HepG2 (cell line): ENCODE data around the gene SP5. TPM values are rescaled to one million over a fixed set of nuclear protein-coding genes. Genes with fewer than 3 reads are reported as not detected.
"Not testable (repeated sequence)": the region's sequence is repeated elsewhere in the genome, so short reads cannot be mapped to it uniquely, and the experiment has no call there.

Experiments used
- ATAC-seq: fragments of 200-7000 bp; cut with Tn5 transposase; 3 replicates; pipeline ENCODE4 v1.9.1; 2020; ENCODE audit warnings: mild to moderate bottlenecking, moderate library complexity
- BruUV-seq: library from RNA; stranded (reverse); fragments of 400-500 nt; replicated peaks from 2 replicates; lab custom pipeline; 2021; lab: Mats Ljungman, UMichigan
- CTCF ChIA-PET: fragments of 300-600 bp; formaldehyde crosslinking; extraction: SDS; loops from one replicate; lab custom pipeline; 2021; ENCODE audit warnings: low total read pairs, inconsistent platforms, low intra/inter-chr PET ratio; lab: Yijun Ruan, JAX
- POLR2A ChIA-PET: fragments of 350-600 bp; sonication (Branson Sonifier 250); formaldehyde crosslinking; loops from one replicate; lab custom pipeline; 2020; ENCODE audit warnings: antibody characterized with exemption, inconsistent platforms; lab: Yijun Ruan, JAX
- DNase-seq: peaks from one replicate; pipeline ENCODE4 v3.0.0-alpha.2; 2015; ENCODE audit warnings: low spot score
- FAIRE-seq: peaks from 3 replicates; lab custom pipeline; 2011; peaks lifted over from hg19 to GRCh38; lab: Jason Lieb, UNC
- H2AFZ ChIP-seq: one replicate; pipeline ENCODE4 v1.6.1; 2011; ENCODE audit warnings: low read length, inconsistent platforms
- H3K27ac ChIP-seq: fragments of 300-600 bp; 3 replicates; pipeline ENCODE4 v1.8.0; 2011; ENCODE audit warnings: mixed run types, mild to moderate bottlenecking, mixed read lengths, low read length, inconsistent platforms; ENCODE audit not compliant: insufficient read depth; ENCODE audit errors: extremely low read length
- H3K27me3 ChIP-seq, 2 experiments: fragments of 200-600 bp in 1 of 2; 2 replicates in 1 of 2; 3 replicates in 1 of 2; pipeline versions ENCODE4 v1.6.0 to v1.8.0; 2011; ENCODE audit warnings: low read length in 2 of 2, mild to moderate bottlenecking in 2 of 2, moderate library complexity in 2 of 2, inconsistent platforms in 1 of 2; ENCODE audit not compliant: insufficient read depth in 2 of 2, control insufficient read depth in 1 of 2
- H3K36me3 ChIP-seq, 2 experiments: fragments of 200-600 bp in 1 of 2; replicated peaks in 1 of 2; 2 replicates in 1 of 2; 3 replicates in 1 of 2; pipeline versions ENCODE4 v1.5.1 to v1.8.0; 2011; ENCODE audit warnings: low read length in 2 of 2, inconsistent platforms in 1 of 2; ENCODE audit not compliant: insufficient read depth in 2 of 2, control insufficient read depth in 1 of 2
- H3K4me1 ChIP-seq: 2 replicates; pipeline ENCODE4 v1.5.1; 2012; ENCODE audit warnings: low read length, inconsistent platforms; ENCODE audit not compliant: insufficient read depth
- H3K4me2 ChIP-seq: 2 replicates; pipeline ENCODE4 v1.6.0; 2011; ENCODE audit warnings: low read depth, low read length, inconsistent platforms
- H3K4me3 ChIP-seq, 3 experiments: fragments of 200-600 bp in 1 of 3; sonication (generic), shearing (Covaris generic) in 1 of 3; replicated peaks in 1 of 3; 2 replicates each; pipeline ENCODE4 v1.5.1; 2011 to 2016; ENCODE audit warnings: low read length in 3 of 3, inconsistent platforms in 2 of 3, low read depth in 2 of 3, mild to moderate bottlenecking in 2 of 3, control low read depth in 1 of 3, mixed read lengths in 1 of 3; ENCODE audit not compliant: insufficient read depth in 1 of 3
- H3K79me2 ChIP-seq: one replicate; pipeline ENCODE4 v1.6.1; 2011; ENCODE audit warnings: low read length, inconsistent platforms; ENCODE audit not compliant: insufficient read depth
- H3K9ac ChIP-seq: 2 replicates; pipeline ENCODE4 v1.6.0; 2011; ENCODE audit warnings: mild to moderate bottlenecking, low read depth, low read length, inconsistent platforms; ENCODE audit not compliant: insufficient read depth
- H3K9me3 ChIP-seq: 2 replicates; pipeline ENCODE4 v1.5.1; 2012; ENCODE audit warnings: mild to moderate bottlenecking, low read length
- H4K20me1 ChIP-seq: 2 replicates; pipeline ENCODE4 v1.6.0; 2011; ENCODE audit warnings: inconsistent platforms, mild to moderate bottlenecking, low read length, moderate library complexity; ENCODE audit not compliant: insufficient read depth
- AKAP8 ChIP-seq: sonication (generic); formaldehyde crosslinking; IDR thresholded peaks from 2 replicates; pipeline ENCODE4 v1.5.1; 2020; ENCODE audit warnings: mild to moderate bottlenecking, missing genetic modification reagents
- CBX2 ChIP-seq, 2 experiments: fragments of 200-600 bp in 1 of 2; sonication (generic); formaldehyde crosslinking in 1 of 2; IDR thresholded peaks; 2 replicates each; pipeline versions ENCODE4 v1.7.0 to v1.8.1; 2018 to 2022; ENCODE audit warnings: low read depth in 2 of 2, low read length in 1 of 2, mild to moderate bottlenecking in 1 of 2, missing genetic modification reagents in 1 of 2
- FOXA1 ChIP-seq, 2 experiments: fragments of 450-650 bp in 1 of 2; sonication (generic) in 1 of 2; formaldehyde crosslinking in 1 of 2; IDR thresholded peaks; 2 replicates each; pipeline versions ENCODE4 v1.4.0 to v1.6.1; 2016 to 2020; ENCODE audit warnings: missing genetic modification reagents in 1 of 2
- HOMEZ ChIP-seq: IDR thresholded peaks from 2 replicates; pipeline ENCODE4 v1.6.1; 2016; ENCODE audit warnings: low read depth
- NCOA5 ChIP-seq: sonication (generic); formaldehyde crosslinking; IDR thresholded peaks from 2 replicates; pipeline ENCODE4 v1.4.0; 2020; ENCODE audit warnings: missing genetic modification reagents
- REXO4 ChIP-seq: sonication (generic); formaldehyde crosslinking; IDR thresholded peaks from 2 replicates; pipeline ENCODE4 v1.8.0; 2022; ENCODE audit warnings: missing genetic modification reagents, mild to moderate bottlenecking, borderline replicate concordance
- SNAPC5 ChIP-seq: sonication (generic); formaldehyde crosslinking; IDR thresholded peaks from 2 replicates; pipeline ENCODE4 v1.8.1; 2023; ENCODE audit warnings: mild to moderate bottlenecking, missing genetic modification reagents, borderline replicate concordance
- XBP1 ChIP-seq: sonication (generic); formaldehyde crosslinking; IDR thresholded peaks from 2 replicates; pipeline ENCODE4 v1.5.0; 2020; ENCODE audit warnings: missing genetic modification reagents
- ZBTB8A ChIP-seq: sonication (generic); formaldehyde crosslinking; IDR thresholded peaks from 2 replicates; pipeline ENCODE4 v1.4.0; 2020; ENCODE audit warnings: mild to moderate bottlenecking, low read depth, missing genetic modification reagents, borderline replicate concordance
- ZNF121 ChIP-seq: sonication (generic); formaldehyde crosslinking; IDR thresholded peaks from 2 replicates; pipeline ENCODE4 v1.5.0; 2020; ENCODE audit warnings: mild to moderate bottlenecking, missing genetic modification reagents
- ZNF512B ChIP-seq: sonication (generic); formaldehyde crosslinking; IDR thresholded peaks from 2 replicates; pipeline ENCODE4 v1.5.1; 2020; ENCODE audit warnings: missing genetic modification reagents, mild to moderate bottlenecking, borderline replicate concordance
- ZNF761 ChIP-seq: sonication (generic); formaldehyde crosslinking; conservative IDR thresholded peaks from 2 replicates; pipeline ENCODE4 v1.4.0; 2020; ENCODE audit warnings: mild to moderate bottlenecking, missing genetic modification reagents
- WGBS: methylation state at CpG from one replicate; pipeline ENCODE4 v1.1.6; 2017; ENCODE audit warnings: low lambda C conversion rate; 5-methylcytosine and 5-hydroxymethylcytosine counted together
- in situ Hi-C: cut with HindIII; loops from 2 replicates; pipeline ENCODE4 v1.10.0; 2017; ENCODE audit warnings: low pct_unique_long_range_greater_than_20kb; ENCODE audit not compliant: extremely low pct_ligation_motif_present
- intact Hi-C: fragments of 100-400 bp; cut with micrococcal nuclease; formaldehyde crosslinking; loops from one replicate; pipeline ENCODE4 v1.10.0; 2022; ENCODE audit not compliant: unreplicated experiment
- polyA plus RNA-seq, 8 experiments: library from polyadenylated mRNA; depleted of rRNA in 3 of 8; stranded (reverse) in 7 of 8; unstranded in 1 of 8; fragments of >200 nt; fragmentation: Illumina TruSeq in 4 of 8; extraction: Trizol in 4 of 8; gene quantifications; 2 replicates each; pipeline versions ENCODE4 v1.2.1 to v1.2.3, GENCODE V29; 2011 to 2016; ENCODE audit warnings: low read depth in 4 of 8, missing spikeins in 1 of 8, mixed read lengths in 1 of 8; ENCODE audit not compliant: insufficient read depth in 1 of 8
- total RNA-seq, 5 experiments: library from RNA; depleted of rRNA; stranded (reverse); fragments of >200 nt; fragmentation: Illumina TruSeq; extraction: Trizol; gene quantifications; 2 replicates each; pipeline ENCODE4 v1.2.3, GENCODE V29; 2016; ENCODE audit warnings: low read depth in 1 of 5

SP5 gene
- total and polyA plus RNA-seq, 2 of the 13 experiments (the other 11 are each of a cell fraction or from before 2014, with no cell fraction given) = 50.8 to 119 TPM

- no peak for TF ChIP-seq FOXA1 (IDR thresholded peaks at IDR 0.05)
- no peak for TF ChIP-seq FOXA1 (CRISPR knock-in tag; IDR thresholded peaks at IDR 0.05)
- no peak for TF ChIP-seq ZNF761
- no peak for TF ChIP-seq XBP1 (CRISPR knock-in tag)
- TF ChIP-seq SNAPC5 (CRISPR knock-in tag) = no peak
- TF ChIP-seq, all 625 proteins: peak for 0
Measured at GRCh38 chr2:170671079-170671478, 44.1 kb upstream of the SP5 start (continued).

GRCh38 chr2:170674282-170674681 lies 40.9 kb upstream of the SP5 start:
- DNase-seq, BruUV-seq, H3K4me1 ChIP-seq, H3K4me3 ChIP-seq, H3K9me3 ChIP-seq, in situ Hi-C loops, H3K9ac ChIP-seq, H2AFZ ChIP-seq, H4K20me1 ChIP-seq, POLR2A ChIA-PET, intact Hi-C loops, CTCF ChIA-PET, FAIRE-seq, H3K27ac ChIP-seq, H3K27me3 ChIP-seq, H3K4me2 ChIP-seq, ATAC-seq, H3K36me3 ChIP-seq, H3K79me2 ChIP-seq: not testable (repeated sequence)
- peak; percentile 71; the same call in 1 of the 2 replicates for TF ChIP-seq ZNF121 (CRISPR knock-in tag)

GRCh38 chr2:170675701-170676100 lies 39.4 kb upstream of the SP5 start:
- FAIRE-seq (no peak), ATAC-seq (no peak), DNase-seq (no peak)
- no peak overlapping the region for H2AFZ ChIP-seq
- POLR2A ChIA-PET = no interaction called here
- H4K20me1 ChIP-seq = no peaks in the 10 kb centered on the region
- no peak overlapping the region for H3K9ac ChIP-seq
- in situ Hi-C loops (no loop called here), intact Hi-C loops (no loop called here)
- no peak overlapping the region for H3K4me2 ChIP-seq
- no peak overlapping the region for H3K27ac ChIP-seq
- CTCF ChIA-PET = no interaction called here
- H3K79me2 ChIP-seq = no peaks in the 10 kb centered on the region
- no TSS peak for BruUV-seq
- no peak overlapping the region for H3K4me3 ChIP-seq
- WGBS = 92% methylated on average over 6 of the region's 6 CpGs
- peaks cover 18% of the 10 kb centered on the region for H3K4me1 ChIP-seq
- no peaks in the 10 kb centered on the region for H3K27me3 ChIP-seq
- no peaks in the 10 kb centered on the region for H3K9me3 ChIP-seq
- no peaks in the 10 kb centered on the region for H3K36me3 ChIP-seq
- TF ChIP-seq ZNF512B (CRISPR knock-in tag) (no peak), HOMEZ (CRISPR knock-in tag) (no peak), AKAP8 (CRISPR knock-in tag) (no peak), NCOA5 (CRISPR knock-in tag) (no peak), ZBTB8A (CRISPR knock-in tag) (no peak), REXO4 (no peak), CBX2 (IDR thresholded peaks at IDR 0.05; ENCODE audit: low read depth, low read length) (no peak), CBX2 (CRISPR knock-in tag; IDR thresholded peaks at IDR 0.05; ENCODE audit: low read depth) (no peak)
